ENCODE measurements around the gene ENAM.
"Not testable (repeated sequence)": the region's sequence is repeated elsewhere in the genome, so short reads cannot be mapped to it uniquely, and the experiment has no call there.

Gene ENAM

DNA sequence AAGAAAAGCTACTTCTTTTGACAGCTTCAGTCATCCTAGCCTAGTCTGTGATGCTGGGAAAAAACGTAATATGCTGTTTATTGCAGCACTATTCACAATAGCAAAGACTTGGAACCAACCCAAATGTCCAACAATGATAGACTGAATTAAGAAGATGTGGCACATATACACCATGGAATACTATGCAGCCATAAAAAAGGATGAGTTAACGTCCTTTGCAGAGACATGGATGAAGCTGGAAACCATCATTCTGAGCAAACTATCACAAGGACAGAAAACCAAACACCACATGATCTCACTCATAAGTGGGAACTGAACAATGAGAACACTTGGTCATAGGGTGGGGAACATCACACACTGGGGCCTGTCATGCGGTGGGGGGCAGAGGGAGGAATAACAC is 53.6 kb downstream of the ENAM start:
- DNase-seq, result not testable (repeated sequence)

DNA sequence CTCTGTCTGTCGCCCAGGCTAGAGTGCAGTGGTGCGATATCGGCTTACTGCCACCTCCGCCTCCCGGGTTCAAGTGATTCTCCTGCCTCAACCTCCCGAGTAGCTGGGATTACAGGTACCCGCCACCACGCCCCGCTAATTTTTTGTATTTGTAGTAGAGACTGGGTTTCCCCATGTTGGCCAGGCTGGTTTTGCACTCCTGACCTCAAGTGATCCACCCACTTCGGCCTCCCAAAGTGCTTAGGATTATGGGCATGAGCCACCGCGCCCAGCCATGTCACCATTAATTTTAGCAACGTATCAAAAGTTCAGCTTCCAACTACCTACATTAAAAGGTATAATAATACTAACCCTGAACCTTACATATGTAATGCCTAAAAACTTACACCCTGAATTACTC is 58.8 kb downstream of the ENAM start:
- DNase-seq, result no peak

DNA sequence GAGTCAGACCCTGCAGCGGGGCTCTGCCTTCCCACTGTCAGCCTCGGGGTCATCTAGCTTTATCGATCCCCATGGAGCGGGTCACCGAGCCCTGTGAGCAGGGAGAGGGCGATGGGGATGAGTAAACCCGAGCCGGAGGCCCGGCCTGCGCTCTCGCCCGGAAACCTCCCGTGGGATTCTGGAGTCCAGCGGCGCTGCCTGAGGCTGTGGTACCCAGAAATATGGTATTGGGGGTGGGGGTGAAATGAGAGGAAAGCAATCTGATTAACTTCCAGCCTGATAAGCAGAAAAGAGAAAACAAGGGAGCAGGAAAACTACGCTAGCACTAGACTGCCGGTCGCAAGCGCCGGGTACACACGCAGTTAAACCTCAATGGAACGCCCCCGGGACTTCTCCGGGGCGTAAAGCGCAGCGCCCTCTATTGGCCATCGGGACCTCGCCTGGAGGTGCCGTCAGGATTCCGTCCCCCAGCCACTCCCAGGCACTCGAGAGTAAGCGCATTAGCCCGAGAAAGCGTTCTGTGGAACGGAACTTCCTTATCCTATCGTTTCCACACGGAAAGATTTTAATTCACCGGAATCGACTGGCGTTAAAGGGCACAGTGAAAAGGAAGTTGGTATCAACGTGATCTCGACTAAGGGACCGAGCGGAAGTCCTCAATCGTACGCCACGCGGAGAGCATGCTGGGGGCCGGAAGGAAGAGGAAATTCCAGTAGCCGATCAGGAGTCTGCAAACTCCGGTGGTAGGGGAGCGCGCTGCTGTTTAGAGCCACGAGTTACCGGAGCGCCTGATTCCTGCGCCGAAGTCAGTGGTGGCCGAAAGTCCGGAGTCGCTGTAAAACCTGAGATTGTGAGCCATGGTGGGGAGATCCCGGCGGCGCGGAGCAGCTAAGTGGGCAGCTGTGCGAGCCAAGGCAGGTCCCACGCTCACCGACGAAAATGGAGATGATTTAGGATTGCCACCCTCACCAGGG is 59.6 kb downstream of the ENAM start, which contains the start of gene UTP3:
UTP3 (plus strand) TSS at position 712 of the 974 bp plus-strand sequence; CDS start at position 858, 146 bp downstream.
- peak; percentile 80 to 97 for DNase-seq

DNA sequence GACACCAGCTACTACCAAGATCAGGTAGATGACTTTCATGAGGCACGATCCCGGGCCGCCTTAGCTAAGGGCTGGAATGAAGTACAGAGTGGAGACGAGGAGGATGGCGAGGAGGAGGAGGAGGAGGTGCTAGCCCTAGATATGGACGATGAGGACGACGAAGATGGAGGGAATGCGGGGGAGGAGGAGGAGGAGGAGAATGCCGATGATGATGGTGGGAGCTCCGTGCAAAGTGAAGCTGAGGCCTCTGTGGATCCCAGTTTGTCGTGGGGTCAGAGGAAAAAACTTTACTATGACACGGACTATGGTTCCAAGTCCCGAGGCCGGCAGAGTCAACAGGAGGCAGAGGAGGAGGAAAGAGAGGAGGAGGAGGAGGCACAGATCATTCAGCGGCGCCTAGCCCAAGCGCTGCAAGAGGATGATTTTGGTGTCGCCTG is 60.3 kb downstream of the ENAM start:
- DNase-seq, result no peak

DNA sequence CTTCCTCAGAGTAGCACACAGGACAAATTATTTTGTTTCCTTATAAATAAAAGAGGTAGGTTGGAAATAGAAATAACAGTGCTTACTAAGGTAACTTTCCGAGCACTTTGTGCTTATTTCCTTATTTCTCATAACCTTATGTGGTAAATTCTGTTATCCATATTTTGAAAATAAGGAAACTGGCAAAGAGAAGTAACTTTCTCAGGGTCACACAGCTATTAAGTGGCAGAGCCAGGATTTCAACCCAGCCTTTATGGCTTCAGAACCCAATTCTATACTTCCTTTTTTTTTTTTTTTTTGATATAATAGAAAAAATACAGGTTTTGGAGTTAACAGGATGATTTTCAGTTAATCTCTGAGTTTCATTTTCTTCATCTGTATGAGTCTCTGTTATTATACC is 63.1 kb downstream of the ENAM start:
- no peak for DNase-seq

DNA sequence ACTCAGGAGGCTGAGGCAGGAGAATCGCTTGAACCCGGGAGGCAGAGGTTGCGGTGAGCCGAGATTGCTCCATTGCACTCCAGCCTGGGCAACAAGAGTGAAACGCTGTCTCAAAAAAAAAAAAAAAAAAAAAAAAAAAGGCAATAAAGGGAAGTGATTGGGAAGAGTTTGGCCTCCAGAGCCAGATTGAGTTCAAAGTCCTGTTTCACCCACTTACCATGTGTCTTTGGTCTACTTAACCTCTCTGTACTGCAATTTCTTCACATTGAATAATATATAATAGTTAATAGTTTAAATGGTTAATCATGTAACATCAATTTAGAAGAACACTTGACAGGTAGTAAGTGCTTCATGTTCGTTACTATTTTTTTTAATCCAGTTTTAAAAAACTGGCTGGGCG is 66.1 kb downstream of the ENAM start:
- not testable (repeated sequence) for DNase-seq

Data from cerebellar nuclear complex (tissue), 1 donor.